HG03460 (cell line): ENCODE measurements around the gene TLE2.
"Not testable (repeated sequence)": the region's sequence is repeated elsewhere in the genome, so short reads cannot be mapped to it uniquely, and the experiment has no call there.

ENCODE experiments used
- ATAC-seq: cut with Tn5 transposase; IDR thresholded peaks from one replicate; pipeline ENCODE4 v1.9.1; 2021; ENCODE audit not compliant: unreplicated experiment

Gene TLE2

DNA sequence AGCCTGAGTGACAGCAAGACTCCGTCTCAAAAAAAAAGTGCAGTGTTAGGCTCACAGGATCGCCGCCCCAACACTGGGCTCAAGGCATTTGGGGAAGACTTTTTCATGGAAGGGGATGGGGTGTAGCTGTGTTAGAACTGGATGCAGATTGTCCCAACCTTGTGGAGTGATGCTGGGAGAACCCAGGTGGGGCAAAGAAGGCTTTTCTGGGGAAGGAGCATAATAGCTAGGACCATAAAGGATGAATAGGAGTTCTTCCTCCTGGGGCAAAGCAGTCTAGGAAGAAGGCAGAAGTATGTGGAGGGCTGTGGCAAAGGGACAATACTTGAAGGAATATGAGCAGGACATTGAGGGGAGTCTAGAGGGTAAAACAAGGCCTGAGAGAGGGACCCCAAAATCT is 40.5 kb downstream of the TLE2 start:
- ATAC-seq, result no peak

GRCh38 chr19:2987797-2988196 is 41.3 kb downstream of the TLE2 start:
- no peak for ATAC-seq

DNA sequence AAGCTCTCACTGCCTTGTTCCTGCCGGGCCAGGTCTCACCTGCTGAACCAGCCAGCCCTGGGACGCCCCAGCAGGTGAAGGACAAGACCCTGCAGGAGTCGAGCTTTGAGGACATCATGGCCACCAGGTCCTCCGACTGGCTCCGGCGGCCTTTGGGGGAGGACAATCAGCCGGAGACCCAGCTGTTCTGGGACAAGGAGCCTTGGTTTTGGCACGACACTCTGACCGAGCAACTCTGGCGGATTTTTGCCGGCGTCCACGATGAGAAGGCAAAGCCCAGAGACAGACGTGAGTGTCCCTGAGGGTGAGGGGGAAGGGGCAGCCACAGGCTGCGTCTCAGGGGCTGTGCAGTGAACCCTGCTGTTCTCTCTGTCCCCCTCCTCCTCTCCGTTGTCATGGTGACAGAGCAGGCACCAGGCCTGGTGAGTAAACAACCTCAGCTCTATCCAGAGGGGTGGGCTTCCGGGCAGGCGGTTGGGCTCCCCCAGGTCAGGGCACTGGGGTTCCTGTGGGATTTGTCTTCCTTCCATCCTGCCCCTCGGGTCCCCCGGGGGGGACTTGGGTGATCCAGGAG is 42.0 kb downstream of the TLE2 start:
- no peak for ATAC-seq

- ATAC-seq, result no peak
Measured at GRCh38 chr19:2984215-2984528, 44.9 kb downstream of the TLE2 start.

GRCh38 chr19:2983351-2984214 is 45.5 kb downstream of the TLE2 start:
- no peak for ATAC-seq

DNA sequence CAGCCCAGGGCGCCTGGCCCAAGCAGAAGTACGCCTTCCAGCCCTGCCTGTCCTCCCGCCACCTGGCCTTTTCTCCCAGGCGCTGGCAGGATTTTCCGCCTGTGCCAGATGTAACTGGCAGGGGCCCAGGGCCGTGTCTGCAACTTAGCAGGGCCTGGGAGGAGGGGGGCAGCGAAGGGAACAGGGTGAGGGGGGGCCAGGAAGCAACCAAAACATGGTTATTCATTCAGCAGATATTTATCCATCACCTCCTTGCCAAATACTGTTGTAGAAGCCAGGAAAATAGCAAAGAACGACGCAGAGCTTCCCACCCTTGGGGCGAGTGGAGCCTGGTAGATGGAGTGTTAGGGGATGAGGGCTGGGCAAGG is 46.1 kb downstream of the TLE2 start:
- no peak for ATAC-seq

DNA sequence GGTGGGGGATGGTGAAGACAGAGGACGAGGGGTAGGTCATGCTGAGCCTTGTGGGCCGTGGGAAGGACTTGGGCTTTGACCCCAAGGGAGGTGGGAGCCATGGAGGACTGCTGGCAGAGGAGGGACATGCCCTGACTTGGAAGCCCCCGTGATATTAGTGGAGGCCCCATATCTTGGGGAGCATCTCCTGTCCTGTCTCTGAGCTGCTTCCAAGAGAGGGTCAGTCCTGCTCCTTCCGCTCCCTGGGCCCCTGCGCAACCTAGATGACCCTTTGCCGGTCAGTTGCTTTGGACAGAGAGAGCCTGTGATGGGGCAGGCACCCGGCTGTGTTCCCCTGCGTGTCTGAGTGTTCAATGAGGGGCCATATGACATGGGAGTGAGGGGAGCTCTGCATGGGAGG is 46.5 kb downstream of the TLE2 start:
- ATAC-seq, result no peak

GRCh38 chr19:2981898-2982297 is 47.2 kb downstream of the TLE2 start:
- ATAC-seq, result no peak

GRCh38 chr19:2978772-2979171 is 50.3 kb downstream of the TLE2 start:
- no peak for ATAC-seq

GRCh38 chr19:2978166-2978767 is 50.8 kb downstream of the TLE2 start:
- ATAC-seq, result no peak

- ATAC-seq, result no peak
Measured at GRCh38 chr19:2977746-2978138, 51.3 kb downstream of the TLE2 start.

DNA sequence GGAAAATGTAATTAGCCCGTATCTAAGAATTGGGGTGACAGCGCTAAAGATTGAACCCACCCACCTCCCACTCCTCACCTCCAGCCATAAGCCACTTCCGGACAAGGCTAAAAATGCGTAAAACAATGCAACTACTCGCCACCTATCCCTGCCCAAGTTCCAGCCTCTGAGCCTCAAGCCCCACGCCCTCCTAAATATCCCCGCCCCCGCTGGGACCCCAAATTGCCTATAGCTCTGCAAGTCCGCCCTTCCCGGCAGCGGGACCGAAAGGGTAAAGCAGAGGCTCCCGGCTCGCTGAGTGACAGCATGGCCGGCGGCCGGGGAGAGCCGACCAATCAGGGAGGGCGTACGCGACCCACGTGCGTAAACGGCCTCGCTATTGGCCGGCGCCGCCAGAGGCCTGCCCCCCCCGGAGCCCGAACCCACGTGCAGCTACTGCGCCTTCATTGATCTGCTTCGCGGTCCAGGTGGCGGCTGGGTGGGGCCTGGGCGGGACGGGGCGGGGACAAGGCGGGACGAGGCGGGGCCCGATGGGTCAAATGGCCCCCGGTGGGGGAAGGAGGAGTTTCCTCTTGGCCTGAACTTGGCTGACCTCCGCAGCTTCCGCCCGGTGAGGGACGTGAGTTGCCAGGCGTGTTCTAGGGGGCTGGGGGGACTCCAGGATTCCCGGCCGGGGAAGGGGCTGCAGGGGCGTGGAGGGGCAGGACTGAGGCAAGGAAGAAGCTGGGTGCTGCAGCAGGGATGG is 51.9 kb downstream of the TLE2 start, which contains the start of gene TLE6:
Gene TLE6 (plus strand): TSS at position 564 of the 745 bp plus-strand sequence. CDS start 670 bp downstream, outside the sequence.
- peak; percentile 88 for ATAC-seq

GRCh38 chr19:2976609-2977000 is 52.5 kb downstream of the TLE2 start:
- ATAC-seq, result no peak

DNA sequence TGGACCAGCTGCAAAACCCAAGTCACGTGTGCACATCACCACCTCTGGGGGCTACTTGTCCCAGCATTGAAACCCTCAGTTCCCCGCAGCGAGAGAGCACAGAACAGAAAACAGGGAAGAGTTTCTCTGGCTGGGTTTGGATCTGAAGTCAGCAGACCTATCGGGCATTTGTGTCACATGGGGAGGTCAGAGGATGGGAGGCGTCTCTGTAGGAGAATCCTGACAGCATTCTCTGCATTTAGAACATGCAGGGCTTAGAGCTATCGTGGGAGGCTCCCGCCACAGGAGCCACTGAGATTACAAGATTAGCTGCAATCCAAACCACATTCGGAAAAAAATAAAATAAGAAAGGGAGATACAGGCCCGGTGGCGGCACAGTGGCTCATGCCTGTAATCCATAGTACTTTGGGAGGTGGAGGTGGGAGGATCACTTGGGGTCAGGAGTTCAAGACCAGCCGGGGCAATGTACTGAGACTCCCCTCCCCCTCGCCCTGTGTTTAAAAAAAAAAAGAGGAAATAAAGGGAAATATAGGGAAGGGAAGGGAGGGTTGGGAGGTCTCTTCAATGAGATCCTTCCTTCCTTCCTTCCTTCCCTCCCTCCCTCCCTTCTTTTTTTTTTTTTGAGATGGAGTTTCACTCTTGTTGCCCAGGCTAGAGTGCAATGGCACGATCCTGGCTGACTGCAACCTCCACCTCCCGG is 54.6 kb downstream of the TLE2 start:
- ATAC-seq, result no peak

DNA sequence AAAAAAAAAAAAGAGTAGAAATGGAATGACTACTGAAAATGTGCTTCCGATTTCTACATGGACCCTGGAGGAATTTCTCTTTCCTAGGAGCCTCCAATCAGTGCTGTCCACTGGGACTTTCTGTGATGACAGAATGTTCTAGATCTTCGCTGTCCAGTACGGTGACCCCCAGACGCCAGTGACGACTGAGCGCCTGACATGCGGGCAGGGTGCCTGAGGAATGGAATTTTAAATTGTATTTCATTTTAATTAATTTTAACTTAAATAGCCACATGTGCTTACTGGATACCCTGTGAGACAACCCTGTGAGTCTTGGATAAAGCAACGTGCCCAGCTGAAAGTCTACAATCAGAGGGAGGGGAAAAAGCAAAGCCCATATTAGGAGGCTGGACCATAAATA is 55.9 kb downstream of the TLE2 start:
- no peak for ATAC-seq

- ATAC-seq, result no peak
Measured at GRCh38 chr19:2970201-2970835, 58.8 kb downstream of the TLE2 start.

DNA sequence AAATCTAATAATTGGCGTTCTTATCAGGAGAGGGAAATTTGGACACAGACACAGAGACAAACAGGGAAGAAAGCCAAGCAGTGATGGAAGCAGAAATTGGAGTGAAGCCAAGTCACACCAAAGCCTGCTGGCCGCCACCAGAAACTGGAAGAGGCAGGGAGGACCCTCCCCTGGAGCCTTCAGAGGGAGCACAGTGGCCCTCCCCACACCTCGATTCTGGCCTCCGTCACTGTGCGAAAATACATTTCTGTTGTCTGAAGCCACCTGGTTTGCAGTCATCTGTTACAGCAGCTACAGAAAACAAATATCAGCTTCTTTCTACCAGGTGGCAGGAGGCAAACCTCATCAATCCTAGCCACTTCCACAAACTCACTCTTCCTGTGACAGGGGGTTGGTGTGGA is 60.0 kb downstream of the TLE2 start:
- ATAC-seq, result no peak

DNA sequence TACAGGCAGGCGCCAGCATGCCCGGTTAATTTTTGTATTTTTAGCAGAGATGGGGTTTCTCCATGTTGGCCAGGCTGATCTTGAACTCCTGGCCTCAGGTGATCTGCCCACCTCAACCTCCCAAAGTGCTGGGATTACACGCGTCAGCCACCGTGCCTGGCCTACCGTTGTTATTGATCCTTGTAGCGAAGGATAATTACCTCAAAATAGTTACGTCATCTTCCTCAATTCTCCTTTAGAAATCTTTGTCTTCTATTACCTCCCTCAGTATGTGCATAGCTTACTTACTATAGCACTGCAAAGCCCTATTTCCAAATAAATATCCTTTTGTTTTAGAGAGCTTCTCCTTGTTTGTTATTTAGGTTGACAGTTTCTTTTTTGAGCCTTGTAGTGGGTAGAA is 61.1 kb downstream of the TLE2 start:
- no peak for ATAC-seq

DNA sequence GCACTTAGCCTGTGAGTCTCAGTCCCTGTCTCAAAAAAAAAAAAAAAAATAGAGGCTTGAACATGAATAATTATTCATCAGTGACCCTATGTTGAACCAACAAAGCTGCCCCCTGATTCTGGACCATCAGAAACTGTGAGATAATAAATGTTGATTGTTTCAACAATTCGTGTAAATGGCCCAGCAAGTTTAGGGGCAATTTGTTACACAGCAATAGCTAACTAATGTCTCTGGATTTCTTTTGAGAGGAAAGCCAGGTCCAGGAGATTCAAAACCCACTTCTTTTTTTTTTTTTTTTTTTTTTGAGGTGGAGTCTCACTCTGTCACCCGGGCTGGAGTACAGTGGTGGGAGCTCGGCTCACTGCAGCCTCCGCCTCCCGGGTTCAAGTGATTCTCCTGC is 64.2 kb downstream of the TLE2 start:
- ATAC-seq, result no peak

GRCh38 chr19:2963631-2964030 is 65.4 kb downstream of the TLE2 start:
- not testable (repeated sequence) for ATAC-seq

- ATAC-seq, result no peak
Measured at GRCh38 chr19:2963122-2963521, 66.0 kb downstream of the TLE2 start.
